Measurements from ENCODE around the gene JAK3. TPM values are rescaled to one million over a fixed set of nuclear protein-coding genes. Genes with fewer than 3 reads are reported as not detected.
"Not testable (repeated sequence)": the region's sequence is repeated elsewhere in the genome, so short reads cannot be mapped to it uniquely, and the experiment has no call there.

Gene JAK3
- polyA plus RNA-seq, 1 of the 3 experiments (the other 2 are of a cell fraction): 1.3 TPM

DNA sequence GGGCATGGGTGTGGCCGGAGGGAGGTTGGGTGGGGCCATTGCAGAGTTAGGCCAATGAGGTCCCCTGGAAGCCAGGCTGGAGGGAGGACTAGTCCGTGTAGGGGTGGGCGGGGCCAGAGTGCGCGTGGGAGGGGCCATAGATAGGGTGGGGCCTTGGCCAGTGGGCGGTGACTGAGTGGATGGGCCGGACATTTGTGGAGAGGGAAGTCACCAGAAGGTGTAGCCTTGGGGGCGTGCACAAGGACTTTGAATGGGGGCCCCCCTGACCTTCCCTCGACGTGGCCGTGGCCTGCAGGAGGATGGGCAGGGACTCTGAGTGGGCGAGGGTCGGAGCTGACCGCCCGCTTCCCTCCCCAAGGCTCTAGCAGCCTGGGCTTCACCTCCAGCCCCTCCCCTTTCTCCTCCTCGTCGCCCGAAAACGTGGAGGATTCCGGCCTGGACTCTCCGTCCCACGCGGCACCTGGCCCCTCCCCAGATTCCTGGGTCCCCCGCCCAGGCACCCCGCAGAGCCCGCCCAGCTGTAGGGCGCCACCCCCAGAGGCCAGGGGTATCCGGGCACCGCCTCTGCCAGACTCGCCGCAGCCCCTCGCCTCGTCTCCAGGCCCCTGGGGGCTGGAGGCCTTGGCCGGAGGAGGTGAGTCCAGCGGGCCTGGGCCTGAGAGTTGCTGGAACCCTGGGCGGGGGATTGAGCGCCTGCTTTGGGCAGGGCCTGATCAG, 69.4 kb downstream of the JAK3 start:
- Histone ChIP-seq H3K36me3 (replicated peaks in 1 of 2; ENCODE audit: control insufficient read depth in 1 of 2, insufficient read depth in 2 of 2, low read length in 1 of 2) (no peaks in the 10 kb centered on the region), H3K9ac (no peak overlapping the region), H3K27me3 (ENCODE audit: insufficient read depth) (no peaks in the 10 kb centered on the region), H4K20me1 (ENCODE audit: insufficient read depth) (no peaks in the 10 kb centered on the region), H3K4me2 (no peak overlapping the region), H3K27ac (ENCODE audit: low read depth in 2 of 2, low read length in 1 of 2) (no peak overlapping the region), H3K79me2 (ENCODE audit: insufficient read depth) (no peaks in the 10 kb centered on the region), H3K9me3 (no peaks in the 10 kb centered on the region), H3K9me2 (no peaks in the 10 kb centered on the region), H3K4me3 (ENCODE audit: low read depth in 2 of 2, low read length in 1 of 2) (no peak overlapping the region), H2AFZ (ENCODE audit: low read depth) (no peak overlapping the region), H3F3A (replicated peaks; ENCODE audit: insufficient read depth) (no peaks in the 10 kb centered on the region), H3K4me1 (ENCODE audit: control insufficient read depth in 1 of 2, insufficient read depth in 2 of 2, low read depth in 1 of 2, low read length in 1 of 2) (no peaks in the 10 kb centered on the region)
- POLR2A ChIA-PET: no interaction called here
- WGBS (ENCODE audit: low lambda C conversion rate): 57% methylated on average over 7 of the region's 37 CpGs
- DNase-seq: peak; percentile 82
- TF ChIP-seq MXI1 (IDR thresholded peaks at IDR 0.05; ENCODE audit: low read depth, low read length) (no peak), RXRA (IDR thresholded peaks at IDR 0.05; ENCODE audit: borderline replicate concordance, low read depth) (no peak), FOSL2 (IDR thresholded peaks at IDR 0.05; ENCODE audit: borderline replicate concordance, low read depth) (no peak), SIN3A (IDR thresholded peaks at IDR 0.05; ENCODE audit: borderline replicate concordance, low read depth, low read length) (no peak), USF2 (IDR thresholded peaks at IDR 0.05; ENCODE audit: borderline replicate concordance, low read depth, low read length) (no peak), REST (IDR thresholded peaks at IDR 0.05; ENCODE audit: low read depth, low read length) (no peak), TAF1 (IDR thresholded peaks at IDR 0.05; ENCODE audit: borderline replicate concordance, low read depth, low read length) (no peak), EZH2phosphoT487 (IDR thresholded peaks at IDR 0.05; ENCODE audit: borderline replicate concordance, low read depth) (no peak), FOXJ3 (CRISPR knock-in tag; IDR thresholded peaks at IDR 0.05) (no peak), FOXM1 (IDR thresholded peaks at IDR 0.05; ENCODE audit: low read depth) (no peak), TCF12 (IDR thresholded peaks at IDR 0.05) (no peak), EP300 (IDR thresholded peaks at IDR 0.05; ENCODE audit: borderline replicate concordance in 1 of 2, low read depth in 1 of 2, low read length in 1 of 2) (no peak), SMC3 (IDR thresholded peaks at IDR 0.05; ENCODE audit: low read depth, low read length) (no peak), YY1 (IDR thresholded peaks at IDR 0.05; ENCODE audit: low read depth) (no peak), TEAD4 (IDR thresholded peaks at IDR 0.05; ENCODE audit: borderline replicate concordance, insufficient read depth) (no peak)
- TF ChIP-seq, protein P1, sequence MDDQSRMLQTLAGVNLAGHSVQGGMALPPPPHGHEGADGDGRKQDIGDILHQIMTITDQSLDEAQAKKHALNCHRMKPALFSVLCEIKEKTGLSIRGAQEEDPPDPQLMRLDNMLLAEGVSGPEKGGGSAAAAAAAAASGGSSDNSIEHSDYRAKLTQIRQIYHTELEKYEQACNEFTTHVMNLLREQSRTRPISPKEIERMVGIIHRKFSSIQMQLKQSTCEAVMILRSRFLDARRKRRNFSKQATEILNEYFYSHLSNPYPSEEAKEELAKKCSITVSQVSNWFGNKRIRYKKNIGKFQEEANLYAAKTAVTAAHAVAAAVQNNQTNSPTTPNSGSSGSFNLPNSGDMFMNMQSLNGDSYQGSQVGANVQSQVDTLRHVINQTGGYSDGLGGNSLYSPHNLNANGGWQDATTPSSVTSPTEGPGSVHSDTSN (IDR thresholded peaks at IDR 0.05): no peak
- TF ChIP-seq, protein P2, sequence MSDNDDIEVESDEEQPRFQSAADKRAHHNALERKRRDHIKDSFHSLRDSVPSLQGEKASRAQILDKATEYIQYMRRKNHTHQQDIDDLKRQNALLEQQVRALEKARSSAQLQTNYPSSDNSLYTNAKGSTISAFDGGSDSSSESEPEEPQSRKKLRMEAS (IDR thresholded peaks at IDR 0.05; ENCODE audit: low read depth): no peak
- TF ChIP-seq, protein P3, sequence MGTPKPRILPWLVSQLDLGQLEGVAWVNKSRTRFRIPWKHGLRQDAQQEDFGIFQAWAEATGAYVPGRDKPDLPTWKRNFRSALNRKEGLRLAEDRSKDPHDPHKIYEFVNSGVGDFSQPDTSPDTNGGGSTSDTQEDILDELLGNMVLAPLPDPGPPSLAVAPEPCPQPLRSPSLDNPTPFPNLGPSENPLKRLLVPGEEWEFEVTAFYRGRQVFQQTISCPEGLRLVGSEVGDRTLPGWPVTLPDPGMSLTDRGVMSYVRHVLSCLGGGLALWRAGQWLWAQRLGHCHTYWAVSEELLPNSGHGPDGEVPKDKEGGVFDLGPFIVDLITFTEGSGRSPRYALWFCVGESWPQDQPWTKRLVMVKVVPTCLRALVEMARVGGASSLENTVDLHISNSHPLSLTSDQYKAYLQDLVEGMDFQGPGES (IDR thresholded peaks at IDR 0.05; ENCODE audit: low read depth, low read length): no peak
- CTCF ChIA-PET: interaction anchor here (0.7 kb wide), 1 partner anchor 30 kb away, joined by 3 read pairs; no protein-coding TSS in a partner anchor

- H3K9me2 ChIP-seq; H3K36me3 ChIP-seq (replicated peaks in 1 of 2; ENCODE audit: control insufficient read depth in 1 of 2, insufficient read depth in 2 of 2, low read length in 1 of 2); H3K4me3 ChIP-seq (ENCODE audit: low read depth in 2 of 2, low read length in 1 of 2); H4K20me1 ChIP-seq (ENCODE audit: insufficient read depth); H3F3A ChIP-seq (replicated peaks; ENCODE audit: insufficient read depth); H3K9ac ChIP-seq; POLR2A ChIA-PET; H3K27me3 ChIP-seq (ENCODE audit: insufficient read depth); H3K4me1 ChIP-seq (ENCODE audit: control insufficient read depth in 1 of 2, insufficient read depth in 2 of 2, low read depth in 1 of 2, low read length in 1 of 2); H3K9me3 ChIP-seq; H2AFZ ChIP-seq (ENCODE audit: low read depth); H3K27ac ChIP-seq (ENCODE audit: low read depth in 2 of 2, low read length in 1 of 2); DNase-seq; H3K4me2 ChIP-seq; H3K79me2 ChIP-seq (ENCODE audit: insufficient read depth): not testable (repeated sequence)
- CTCF ChIA-PET: interaction anchor here (0.7 to 1.0 kb wide), 2 partner anchors 30 to 73 kb away, joined by 3 read pairs; no protein-coding TSS in a partner anchor
- WGBS (ENCODE audit: low lambda C conversion rate): 96% methylated on average over 8 of the region's 10 CpGs
Observed at GRCh38 chr19:17777840-17778239, 69.9 kb downstream of the JAK3 start.

Data from SK-N-SH (cell line).